Activated T-helper 17 cell treated with anti-CD3 and anti-CD28 coated beads, Interleukin-2, amount 50 U/mL, for 72 hours (primary cell): ENCODE data around the gene SGPP2. TPM values are rescaled to one million over a fixed set of nuclear protein-coding genes. Genes with fewer than 3 reads are reported as not detected.
A peak's percentile ranks its signal among the peaks of the same experiment; 100 is the strongest.
"Not testable (repeated sequence)": the region's sequence is repeated elsewhere in the genome, so short reads cannot be mapped to it uniquely, and the experiment has no call there.

Experiments used
- ATAC-seq: fragments of 150-1000 bp; cut with Tn5 transposase; replicated peaks from 2 replicates; pipeline ENCODE4 v1.10.0; 2021; ENCODE audit warnings: mild to moderate bottlenecking, moderate library complexity
- H3K27ac Mint-ChIP-seq: one replicate; pipeline ENCODE4 v1.8.0; 2022; ENCODE audit warnings: mixed read lengths
- H3K27me3 Mint-ChIP-seq: one replicate; pipeline ENCODE4 v1.8.0; 2022; ENCODE audit warnings: mixed read lengths
- H3K36me3 Mint-ChIP-seq: one replicate; pipeline ENCODE4 v1.8.0; 2022; ENCODE audit warnings: low read depth, mild to moderate bottlenecking, mixed read lengths
- H3K4me1 Mint-ChIP-seq: one replicate; pipeline ENCODE4 v1.8.0; 2022; ENCODE audit warnings: mixed read lengths
- H3K4me3 Mint-ChIP-seq: one replicate; pipeline ENCODE4 v1.8.0; 2022; ENCODE audit warnings: mild to moderate bottlenecking, mixed read lengths
- H3K9me3 Mint-ChIP-seq: one replicate; pipeline ENCODE4 v1.8.0; 2022; ENCODE audit warnings: mixed read lengths
- total RNA-seq, 2 donors: library from RNA; stranded (reverse); gene quantifications; one replicate each; pipeline ENCODE4 v1.2.3, GENCODE V29; 2022

Gene SGPP2, protein sequence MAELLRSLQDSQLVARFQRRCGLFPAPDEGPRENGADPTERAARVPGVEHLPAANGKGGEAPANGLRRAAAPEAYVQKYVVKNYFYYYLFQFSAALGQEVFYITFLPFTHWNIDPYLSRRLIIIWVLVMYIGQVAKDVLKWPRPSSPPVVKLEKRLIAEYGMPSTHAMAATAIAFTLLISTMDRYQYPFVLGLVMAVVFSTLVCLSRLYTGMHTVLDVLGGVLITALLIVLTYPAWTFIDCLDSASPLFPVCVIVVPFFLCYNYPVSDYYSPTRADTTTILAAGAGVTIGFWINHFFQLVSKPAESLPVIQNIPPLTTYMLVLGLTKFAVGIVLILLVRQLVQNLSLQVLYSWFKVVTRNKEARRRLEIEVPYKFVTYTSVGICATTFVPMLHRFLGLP
- 10 to 100 TPM in 1 of 2 donors, 1 to 10 TPM in 1; 3.0 to 17.0 TPM for total RNA-seq

DNA sequence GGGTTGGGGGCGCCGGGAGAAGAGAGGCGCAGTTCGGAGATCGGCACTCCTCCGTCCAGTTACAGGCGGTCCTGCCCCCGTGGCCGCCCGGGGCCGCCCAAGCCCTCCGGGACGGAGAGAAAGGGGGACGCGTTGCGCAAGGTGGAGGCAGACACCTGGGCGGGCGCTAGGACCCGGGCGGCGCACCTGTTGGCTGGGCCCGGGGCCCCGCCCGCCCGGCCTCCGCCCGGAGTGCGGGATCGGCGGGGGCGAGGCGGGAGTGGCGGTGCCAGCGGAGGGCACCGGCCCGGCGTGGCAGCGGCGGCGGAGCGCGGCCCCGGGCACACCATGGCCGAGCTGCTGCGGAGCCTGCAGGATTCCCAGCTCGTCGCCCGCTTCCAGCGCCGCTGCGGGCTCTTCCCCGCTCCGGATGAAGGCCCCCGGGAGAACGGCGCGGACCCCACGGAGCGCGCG, at the start of gene SGPP2:
TSS of gene SGPP2 (plus strand) at position 268 of the 453 bp plus-strand sequence. CDS start at position 328, 60 bp downstream.
- peaks cover 32% of the 10 kb centered on the region for H3K4me1 Mint-ChIP-seq

DNA sequence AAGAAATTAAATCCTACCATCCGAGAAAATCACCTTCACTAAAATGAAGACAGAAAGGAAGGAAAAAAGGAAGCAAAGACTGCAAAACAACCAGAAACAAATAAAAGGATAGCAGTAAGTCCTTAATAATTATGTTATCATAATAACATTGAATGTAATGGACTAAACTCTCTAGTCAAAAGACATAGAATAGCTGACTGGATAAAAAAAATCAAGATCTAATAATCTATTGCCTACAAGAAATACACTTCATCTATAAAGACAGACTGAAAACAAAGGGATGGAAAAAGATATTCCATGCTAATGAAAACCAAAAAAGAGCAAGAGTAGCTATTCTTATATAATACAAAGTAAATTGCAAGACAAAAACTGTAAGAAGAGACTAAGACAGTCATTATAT, 48.5 kb upstream of the SGPP2 start:
- no peak overlapping the region for H3K4me3 Mint-ChIP-seq
- peaks cover 28% of the 10 kb centered on the region for H3K27me3 Mint-ChIP-seq
- no peaks in the 10 kb centered on the region for H3K36me3 Mint-ChIP-seq
- no peak overlapping the region for H3K27ac Mint-ChIP-seq
- ATAC-seq: no peak
- peaks cover 13% of the 10 kb centered on the region for H3K9me3 Mint-ChIP-seq
- H3K4me1 Mint-ChIP-seq: no peaks in the 10 kb centered on the region

More for the DNA sequence above, at the start of gene SGPP2:
- peaks cover 31% of the 10 kb centered on the region for H3K36me3 Mint-ChIP-seq
- H3K4me3 Mint-ChIP-seq: peak within 1 kb of the TSS; percentile 92
- peak within 1 kb of the TSS; percentile 97 for H3K27ac Mint-ChIP-seq
- peaks cover 4% of the 10 kb centered on the region for H3K27me3 Mint-ChIP-seq
- peak; percentile 29 for ATAC-seq
- no peaks in the 10 kb centered on the region for H3K9me3 Mint-ChIP-seq

DNA sequence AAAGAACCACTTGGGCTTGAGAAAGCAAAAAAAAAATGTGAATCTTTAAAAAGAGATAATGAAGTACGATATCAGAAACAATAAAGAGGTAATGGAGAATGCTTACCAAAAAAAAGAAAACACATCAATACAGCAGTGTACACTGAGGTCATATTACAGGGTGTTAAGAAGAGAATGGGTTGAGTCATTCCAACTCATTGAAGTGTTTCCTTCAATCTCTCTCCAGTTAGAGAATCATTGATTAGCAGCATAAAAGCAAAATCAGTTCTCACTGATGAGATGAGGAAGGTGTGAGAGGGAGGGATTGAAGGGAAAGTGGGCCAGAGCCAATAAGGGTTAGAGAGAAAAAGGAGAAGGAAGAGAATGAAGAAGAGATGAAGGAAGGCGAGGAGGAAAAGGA, 43.9 kb upstream of the SGPP2 start:
- peaks cover 8% of the 10 kb centered on the region for H3K27me3 Mint-ChIP-seq
- no peaks in the 10 kb centered on the region for H3K4me1 Mint-ChIP-seq
- H3K36me3 Mint-ChIP-seq: no peaks in the 10 kb centered on the region
- no peak overlapping the region for H3K27ac Mint-ChIP-seq
- H3K4me3 Mint-ChIP-seq: no peak overlapping the region
- ATAC-seq: no peak
- H3K9me3 Mint-ChIP-seq: peaks cover 5% of the 10 kb centered on the region

DNA sequence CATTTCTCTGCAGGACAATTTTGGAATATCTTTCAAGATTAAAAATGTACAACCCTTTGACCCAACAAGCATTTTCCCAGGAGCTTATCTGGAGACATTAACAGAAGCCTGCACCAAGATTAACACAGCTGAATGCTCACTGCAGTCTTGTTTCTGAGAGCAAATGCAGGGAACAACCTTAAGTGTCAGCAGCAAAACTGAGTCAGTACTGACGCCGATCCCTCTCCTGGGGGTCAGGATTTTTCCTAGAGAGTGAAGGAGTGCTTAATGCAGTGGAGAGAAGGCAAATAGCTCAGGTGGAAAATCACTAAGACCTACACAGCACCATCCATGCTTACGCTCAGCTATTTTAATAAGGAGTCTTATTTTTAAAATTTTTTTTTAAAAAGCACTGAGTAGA, 42.8 kb upstream of the SGPP2 start:
- Mint-ChIP-seq H3K4me3 (no peak overlapping the region), H3K36me3 (no peaks in the 10 kb centered on the region), H3K27me3 (peaks cover 9% of the 10 kb centered on the region), H3K4me1 (no peaks in the 10 kb centered on the region), H3K27ac (no peak overlapping the region), H3K9me3 (no peaks in the 10 kb centered on the region)
- ATAC-seq: no peak

DNA sequence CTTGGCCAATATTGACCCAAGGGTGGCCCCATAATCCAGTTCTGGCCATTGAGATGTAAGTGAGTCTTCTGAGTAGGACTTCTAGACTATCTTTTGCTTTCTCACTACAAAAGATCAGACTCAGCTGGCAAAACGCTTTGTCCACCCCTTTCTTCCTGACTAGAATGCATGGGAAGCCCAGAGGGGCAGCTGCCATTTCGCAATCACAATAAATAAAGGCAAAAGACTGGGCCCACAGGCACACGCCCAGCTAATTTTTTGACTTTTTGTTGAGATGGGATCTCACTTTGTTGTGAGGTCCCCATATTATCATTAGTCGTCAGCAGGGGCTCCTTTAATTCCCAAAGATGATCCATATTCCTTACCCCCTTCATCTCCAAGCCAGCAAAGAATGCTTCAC, 41.1 kb upstream of the SGPP2 start:
- Mint-ChIP-seq H3K27ac (no peak overlapping the region), H3K9me3 (no peaks in the 10 kb centered on the region), H3K4me1 (no peaks in the 10 kb centered on the region), H3K4me3 (no peak overlapping the region), H3K36me3 (no peaks in the 10 kb centered on the region), H3K27me3 (peaks cover 10% of the 10 kb centered on the region)
- ATAC-seq: no peak

DNA sequence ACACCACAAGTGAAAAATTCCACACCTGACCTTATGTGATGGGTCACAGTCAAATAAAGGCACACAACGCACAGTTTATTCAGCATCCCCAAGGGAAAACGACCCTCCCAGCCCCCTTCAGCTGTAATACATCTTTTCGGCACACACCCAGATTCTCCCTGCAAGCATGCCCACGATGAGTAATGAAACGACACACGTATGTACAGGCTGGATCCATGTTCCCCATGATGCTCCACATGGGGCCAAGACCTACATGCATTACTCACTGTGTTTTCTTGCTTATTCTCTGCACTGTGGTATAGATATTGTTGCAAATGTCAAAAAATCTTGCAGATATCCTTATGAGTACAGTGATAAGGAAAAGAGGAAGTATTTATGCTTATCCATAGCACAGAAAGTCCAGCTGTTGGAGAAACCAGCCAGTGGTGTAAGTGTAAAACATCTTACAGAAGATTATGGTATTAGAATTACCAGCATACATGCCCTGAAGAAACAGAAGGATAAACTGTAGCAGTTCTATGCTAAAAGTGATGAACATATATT, 32.5 kb upstream of the SGPP2 start:
- H3K4me3 Mint-ChIP-seq: no peak overlapping the region
- no peaks in the 10 kb centered on the region for H3K36me3 Mint-ChIP-seq
- H3K9me3 Mint-ChIP-seq: no peaks in the 10 kb centered on the region
- no peak overlapping the region for H3K27ac Mint-ChIP-seq
- peaks cover 5% of the 10 kb centered on the region for H3K27me3 Mint-ChIP-seq
- no peak for ATAC-seq
- H3K4me1 Mint-ChIP-seq: no peaks in the 10 kb centered on the region

DNA sequence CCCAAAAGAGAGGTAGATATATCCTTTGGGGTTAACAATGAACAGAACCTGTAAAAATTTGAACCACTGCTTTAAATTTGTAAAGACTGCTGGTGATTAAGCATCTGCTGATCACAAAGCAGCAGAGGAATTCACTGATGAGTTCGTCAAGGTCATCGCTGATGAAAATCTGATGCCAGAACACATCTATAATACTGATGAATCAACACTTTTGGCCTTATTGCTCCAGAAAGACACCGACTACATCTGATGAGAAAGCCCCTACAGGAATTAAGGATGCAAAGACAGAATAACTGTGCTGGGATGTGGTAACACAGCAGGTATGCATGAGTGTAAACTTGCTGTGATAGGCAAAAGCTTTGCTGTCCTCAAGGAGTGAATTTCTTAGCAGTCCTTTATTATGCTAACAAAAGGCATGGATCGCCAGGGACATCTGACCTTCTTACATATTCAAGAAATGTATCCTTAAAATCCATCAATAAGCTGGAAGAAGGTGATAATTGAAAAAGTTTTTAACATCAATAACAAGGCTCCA, 30.5 kb upstream of the SGPP2 start:
- ATAC-seq: no peak
- H3K36me3 Mint-ChIP-seq: no peaks in the 10 kb centered on the region
- no peak overlapping the region for H3K4me3 Mint-ChIP-seq
- H3K9me3 Mint-ChIP-seq: no peaks in the 10 kb centered on the region
- no peaks in the 10 kb centered on the region for H3K4me1 Mint-ChIP-seq
- H3K27ac Mint-ChIP-seq: no peak overlapping the region
- H3K27me3 Mint-ChIP-seq: peaks cover 3% of the 10 kb centered on the region

GRCh38 chr2:222398446-222398885, 25.9 kb upstream of the SGPP2 start:
- no peak for ATAC-seq
- Mint-ChIP-seq H3K36me3 (no peaks in the 10 kb centered on the region), H3K4me1 (no peaks in the 10 kb centered on the region), H3K27ac (no peak overlapping the region), H3K9me3 (peaks cover 4% of the 10 kb centered on the region), H3K27me3 (peaks cover 3% of the 10 kb centered on the region), H3K4me3 (no peak overlapping the region)

DNA sequence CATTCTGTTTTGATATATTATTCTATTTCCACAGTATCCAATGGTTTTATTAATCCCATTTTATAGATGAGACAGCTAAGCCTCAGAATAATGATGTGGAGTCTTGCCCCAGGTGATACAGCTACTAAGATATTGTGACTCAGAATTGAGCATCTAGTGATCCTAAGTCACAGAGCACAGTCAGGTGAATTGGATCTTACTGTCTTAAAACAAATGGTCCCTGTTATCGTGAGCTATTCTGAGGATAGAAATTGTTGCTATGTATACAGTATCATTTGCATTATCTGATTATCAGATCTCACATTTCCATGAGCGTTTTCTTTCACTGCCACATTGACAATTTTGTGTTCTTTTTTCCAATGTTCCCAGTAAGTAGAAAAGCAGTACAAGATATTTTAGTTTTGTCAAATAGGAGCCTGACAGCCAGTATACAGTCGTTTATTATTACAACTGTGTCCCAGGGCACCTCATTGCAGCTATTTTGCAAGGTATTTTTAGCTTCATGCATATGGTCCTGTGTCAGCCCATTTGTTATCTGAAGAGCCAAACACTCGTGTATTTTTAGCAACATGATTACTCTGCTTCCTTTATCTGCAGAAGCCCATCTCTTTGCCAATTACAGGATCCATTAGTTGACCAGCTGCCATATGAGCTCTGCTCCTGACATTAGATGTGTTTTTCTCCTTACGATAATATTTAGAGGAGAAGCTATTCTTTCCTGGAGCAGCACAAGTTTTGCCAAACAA, 25.1 kb upstream of the SGPP2 start:
- H3K4me3 Mint-ChIP-seq: no peak overlapping the region
- no peaks in the 10 kb centered on the region for H3K36me3 Mint-ChIP-seq
- H3K27me3 Mint-ChIP-seq: peaks cover 3% of the 10 kb centered on the region
- H3K27ac Mint-ChIP-seq: no peak overlapping the region
- H3K4me1 Mint-ChIP-seq: no peaks in the 10 kb centered on the region
- peaks cover 4% of the 10 kb centered on the region for H3K9me3 Mint-ChIP-seq
- ATAC-seq: no peak

- ATAC-seq: no peak
Measured at GRCh38 chr2:222404151-222404905, 20.0 kb upstream of the SGPP2 start.

DNA sequence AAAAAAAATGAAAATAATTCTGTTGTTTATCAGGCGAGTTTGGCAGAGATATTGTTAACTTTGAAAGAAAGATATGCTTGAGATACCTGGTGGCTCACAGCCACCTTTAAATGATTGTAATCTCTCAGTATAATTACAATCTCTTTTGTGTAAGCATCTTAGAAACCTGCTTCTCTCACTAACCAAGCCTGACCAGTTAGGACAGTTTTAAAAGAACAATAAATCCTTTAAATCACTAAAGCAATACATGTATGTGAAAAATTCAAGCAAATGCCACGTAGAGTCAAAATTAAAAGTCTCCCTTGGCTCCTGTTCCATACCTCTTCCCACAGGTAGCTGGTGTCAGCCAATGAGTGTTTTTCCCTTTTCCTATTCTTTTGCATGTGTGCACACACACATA, 15.7 kb upstream of the SGPP2 start:
- Mint-ChIP-seq H3K4me3 (no peak overlapping the region), H3K36me3 (no peaks in the 10 kb centered on the region), H3K9me3 (no peaks in the 10 kb centered on the region), H3K27me3 (peaks cover 3% of the 10 kb centered on the region), H3K4me1 (no peaks in the 10 kb centered on the region), H3K27ac (no peak overlapping the region)
- ATAC-seq: no peak

More at GRCh38 chr2:222404151-222404905, 20.0 kb upstream of the SGPP2 start:
- no peak overlapping the region for H3K27ac Mint-ChIP-seq
- no peaks in the 10 kb centered on the region for H3K36me3 Mint-ChIP-seq
- H3K27me3 Mint-ChIP-seq: peaks cover 6% of the 10 kb centered on the region
- H3K9me3 Mint-ChIP-seq: peaks cover 4% of the 10 kb centered on the region
- H3K4me1 Mint-ChIP-seq: no peaks in the 10 kb centered on the region
- no peak overlapping the region for H3K4me3 Mint-ChIP-seq

DNA sequence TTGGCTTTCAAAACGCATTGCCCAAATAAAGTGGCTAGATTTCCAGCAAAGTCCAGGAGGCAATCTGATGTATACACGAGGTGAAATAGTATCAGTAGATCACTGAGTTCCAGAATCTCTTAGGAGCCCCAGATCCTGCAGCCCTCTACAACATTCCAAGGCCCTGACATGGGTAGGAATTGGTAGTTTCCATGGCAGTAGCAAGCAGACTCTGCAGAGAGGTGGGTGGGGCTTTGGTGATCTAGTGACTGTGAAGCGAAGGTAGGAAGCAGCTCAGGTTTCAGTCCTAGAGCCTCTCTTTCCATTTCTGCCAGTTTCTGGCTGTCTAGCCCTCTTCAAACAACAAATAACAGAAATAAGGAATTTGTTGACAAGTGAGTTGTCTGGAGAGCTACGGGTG, 13.8 kb upstream of the SGPP2 start:
- no peaks in the 10 kb centered on the region for H3K9me3 Mint-ChIP-seq
- H3K36me3 Mint-ChIP-seq: no peaks in the 10 kb centered on the region
- peaks cover 3% of the 10 kb centered on the region for H3K27me3 Mint-ChIP-seq
- no peak for ATAC-seq
- no peaks in the 10 kb centered on the region for H3K4me1 Mint-ChIP-seq
- no peak overlapping the region for H3K27ac Mint-ChIP-seq
- no peak overlapping the region for H3K4me3 Mint-ChIP-seq

GRCh38 chr2:222412334-222412733, 12.0 kb upstream of the SGPP2 start:
- not testable (repeated sequence) for ATAC-seq, H3K4me1 Mint-ChIP-seq, H3K4me3 Mint-ChIP-seq, H3K36me3 Mint-ChIP-seq, H3K27ac Mint-ChIP-seq, H3K9me3 Mint-ChIP-seq, H3K27me3 Mint-ChIP-seq

DNA sequence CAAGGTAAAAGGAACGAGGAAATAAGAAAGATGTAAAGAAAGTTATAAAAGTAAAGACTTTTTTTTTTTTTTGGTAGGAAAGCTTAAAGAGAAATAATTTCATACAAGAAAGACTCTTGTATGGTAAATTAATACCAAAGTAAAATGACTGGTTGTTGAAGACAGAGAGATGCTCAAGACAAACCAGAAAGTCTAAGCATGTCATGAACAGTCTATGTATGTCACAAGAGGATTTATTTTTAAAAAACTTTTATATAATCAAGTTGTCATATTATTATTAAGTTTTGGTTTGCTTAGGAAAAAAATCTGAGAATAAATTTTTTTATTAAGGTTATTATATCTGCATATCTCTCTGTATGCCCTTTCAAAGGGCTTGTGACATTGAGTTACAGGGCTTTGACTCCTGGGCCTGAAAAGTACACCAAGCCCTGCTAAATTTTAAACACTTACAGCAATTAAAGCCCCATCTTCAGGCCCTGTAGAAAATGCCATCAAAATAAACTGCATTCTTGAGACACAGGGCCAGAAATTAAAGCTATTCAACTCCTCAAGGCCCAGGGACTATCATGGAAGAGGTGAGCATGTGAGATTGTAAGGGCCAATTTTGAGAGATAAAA, 10.9 kb upstream of the SGPP2 start:
- Mint-ChIP-seq H3K4me3 (no peak overlapping the region), H3K4me1 (no peaks in the 10 kb centered on the region)

More for the DNA sequence above, 10.9 kb upstream of the SGPP2 start:
- ATAC-seq: no peak
- H3K27ac Mint-ChIP-seq: no peak overlapping the region
- no peaks in the 10 kb centered on the region for H3K36me3 Mint-ChIP-seq
- no peaks in the 10 kb centered on the region for H3K27me3 Mint-ChIP-seq
- H3K9me3 Mint-ChIP-seq: no peaks in the 10 kb centered on the region
